Stimulated activated CD4-positive, alpha-beta T cell treated with anti-CD3 and anti-CD28 coated beads, Interleukin-12 subunit alpha, Interleukin-12 subunit beta, amount 100 ng/mL, for 48 hours (primary cell): ENCODE measurements around the gene PODNL1.

Experiments
- DNase-seq, 3 donors: peaks; one replicate each; pipeline ENCODE4 v3.0.0-alpha.2; 2020; ENCODE audit warnings: low read depth in 2 of 3, low spot score in 1 of 3

Gene PODNL1

GRCh38 chr19:13899393-13899792 lies 38.8 kb downstream of the PODNL1 start:
- DNase-seq: no peak

DNA sequence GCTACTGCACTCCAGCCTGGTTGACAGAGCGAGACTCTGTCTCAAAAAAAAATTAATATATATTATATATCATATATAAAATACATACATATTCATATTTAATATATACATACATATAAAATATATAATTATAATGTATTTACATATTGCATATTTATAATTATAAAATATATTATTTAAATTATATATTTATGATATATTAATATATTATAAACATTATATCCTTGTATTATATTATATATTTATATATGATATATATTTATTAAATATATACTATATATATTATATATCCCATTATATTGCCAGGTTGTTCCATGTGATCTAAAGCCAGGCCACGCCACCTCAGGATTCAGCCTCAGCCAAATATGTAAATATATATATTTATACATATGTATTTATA lies 42.0 kb downstream of the PODNL1 start:
- no peak for DNase-seq

DNA sequence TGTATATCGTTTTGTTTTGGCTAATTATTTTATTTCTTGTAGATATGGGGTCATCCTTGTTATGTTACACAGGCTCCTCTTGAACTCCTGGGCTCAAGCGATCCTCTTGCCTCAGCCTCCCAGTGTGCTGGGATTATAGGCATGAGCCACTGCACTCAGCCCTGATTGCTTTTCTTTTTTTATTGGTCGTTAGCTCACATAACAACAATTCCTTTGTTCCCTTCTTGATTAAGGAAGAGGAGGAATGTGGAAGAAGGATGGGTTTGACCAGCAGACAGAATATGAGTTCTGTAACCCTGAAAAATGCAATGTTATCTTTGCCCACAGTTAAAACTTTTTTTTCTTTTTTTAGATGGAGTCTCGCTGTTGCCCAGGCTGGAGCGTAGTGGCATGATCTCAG lies 43.7 kb downstream of the PODNL1 start:
- no peak for DNase-seq

GRCh38 chr19:13892870-13893269 lies 45.3 kb downstream of the PODNL1 start:
- no peak for DNase-seq

- no peak for DNase-seq
These were observed 48.1 kb downstream of the PODNL1 start for GRCh38 chr19:13890136-13890535.

DNA sequence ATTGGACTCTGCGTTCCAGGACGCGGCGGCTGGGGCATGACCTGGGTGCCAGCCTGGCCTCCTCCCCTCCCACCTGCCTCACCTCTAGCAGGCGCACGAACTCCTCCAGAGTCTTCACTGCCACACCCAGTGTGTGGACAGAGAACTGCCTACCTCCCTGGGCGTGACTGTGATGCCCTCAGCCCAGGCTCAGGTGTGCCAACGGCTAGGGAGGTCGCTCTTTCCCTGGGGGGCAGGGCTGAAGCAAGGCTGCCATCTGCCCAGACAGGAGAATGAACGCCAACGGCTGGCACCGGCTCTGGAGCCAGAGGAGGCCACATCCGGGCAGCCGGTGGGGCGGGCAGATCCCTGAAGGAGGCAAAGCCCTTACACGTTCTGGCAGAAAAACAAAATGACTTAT lies 49.9 kb downstream of the PODNL1 start:
- no peak for DNase-seq

- no peak for DNase-seq
These were observed 50.7 kb downstream of the PODNL1 start for GRCh38 chr19:13887517-13887916.

GRCh38 chr19:13887018-13887436 lies 51.2 kb downstream of the PODNL1 start:
- DNase-seq: no peak

DNA sequence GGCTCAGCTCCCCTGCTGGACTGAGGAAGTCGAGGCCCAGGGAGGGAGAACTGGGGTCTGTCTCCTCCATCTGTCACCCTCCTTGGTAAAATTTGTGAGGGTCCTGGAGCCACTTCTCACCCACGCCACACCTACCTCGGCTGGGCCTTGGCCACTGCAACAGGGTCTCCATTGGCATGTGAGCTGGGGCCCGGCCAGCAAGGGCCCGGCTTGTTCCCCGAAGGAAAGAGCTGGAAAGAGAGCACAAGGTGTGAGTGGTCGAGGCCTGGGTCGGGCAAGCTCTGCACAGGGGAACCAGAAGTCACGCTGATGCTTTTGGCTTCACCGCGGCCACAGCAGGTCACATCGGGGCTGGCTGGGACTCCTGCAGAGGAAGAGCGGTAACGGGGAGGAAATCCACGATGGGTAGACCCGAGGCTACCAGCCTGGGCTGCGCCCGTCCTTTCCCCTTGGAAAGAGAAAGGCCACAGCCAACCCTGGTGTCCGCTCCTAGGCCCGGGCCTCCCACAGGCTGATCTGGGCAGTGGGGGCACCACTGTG lies 52.3 kb downstream of the PODNL1 start:
- no peak for DNase-seq

DNA sequence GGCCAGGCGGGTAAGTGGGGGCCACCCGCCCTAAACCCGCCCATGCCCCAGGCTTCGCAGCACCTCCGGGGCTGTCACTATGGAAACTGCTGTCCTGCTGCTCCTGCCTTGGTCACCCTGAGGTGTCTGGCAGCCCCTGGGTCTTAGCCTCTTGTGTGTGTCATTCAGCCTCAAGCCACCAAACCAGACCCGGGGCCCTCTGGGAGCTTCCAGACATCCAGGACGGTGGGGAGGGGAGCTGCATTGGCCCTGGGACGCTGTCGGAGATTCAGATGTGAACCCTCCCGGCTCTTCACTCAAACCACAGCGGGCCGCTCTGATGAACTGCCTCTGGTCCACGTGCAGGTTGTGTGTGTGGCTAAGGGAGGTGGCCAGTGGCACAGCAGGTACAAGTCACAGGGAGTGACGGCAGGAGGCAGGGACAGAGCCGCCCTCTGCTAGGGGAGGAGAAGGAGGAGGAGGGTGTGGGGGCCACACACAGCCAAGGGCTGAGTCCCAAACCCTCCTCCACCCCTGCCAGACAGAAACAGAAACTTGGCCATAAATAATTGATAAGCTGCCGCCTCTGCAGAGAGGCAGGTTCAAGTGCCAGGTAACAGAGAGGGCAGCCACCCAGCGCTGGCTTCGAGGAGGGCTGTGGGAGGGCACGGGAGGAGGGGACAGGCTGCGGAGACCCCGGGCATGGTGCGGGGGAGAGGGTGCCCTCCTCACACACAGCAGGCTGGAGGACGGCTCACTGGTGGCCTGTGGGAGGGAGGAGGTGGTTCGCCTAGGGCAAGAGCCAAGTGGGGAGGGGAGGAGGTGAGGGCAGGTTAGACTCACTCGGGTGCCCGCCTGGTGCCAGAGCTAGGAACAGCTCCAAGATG lies 53.3 kb downstream of the PODNL1 start:
- no peak for DNase-seq

DNA sequence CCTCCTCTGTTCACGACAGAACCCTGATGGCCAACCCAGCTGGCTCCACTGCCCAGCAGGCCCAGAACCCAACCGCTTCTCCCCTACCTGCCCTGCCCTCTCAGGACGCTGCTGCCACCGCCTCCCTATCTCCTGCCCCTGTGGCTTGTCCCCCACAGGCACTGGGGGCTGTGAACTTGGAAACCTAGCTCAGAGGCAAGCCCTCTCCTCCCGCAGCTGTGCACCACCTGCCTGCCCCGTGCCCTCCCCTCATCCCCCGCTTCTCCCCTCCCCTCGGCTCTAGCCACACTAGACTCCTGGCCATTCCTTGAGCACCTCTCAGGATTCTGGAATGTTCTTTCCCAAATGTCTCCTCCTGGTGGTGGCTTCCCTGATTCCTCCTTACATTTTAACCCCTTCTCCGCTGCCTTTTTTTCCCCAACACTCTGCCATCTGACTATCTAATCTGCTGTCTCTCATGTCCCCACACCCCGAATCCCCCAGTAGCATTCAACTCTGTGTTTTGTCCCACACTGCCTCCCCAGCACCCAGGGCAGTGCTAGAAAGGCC lies 54.6 kb downstream of the PODNL1 start:
- no peak for DNase-seq

- no peak for DNase-seq
These were observed 55.4 kb downstream of the PODNL1 start for GRCh38 chr19:13882836-13883235.

DNA sequence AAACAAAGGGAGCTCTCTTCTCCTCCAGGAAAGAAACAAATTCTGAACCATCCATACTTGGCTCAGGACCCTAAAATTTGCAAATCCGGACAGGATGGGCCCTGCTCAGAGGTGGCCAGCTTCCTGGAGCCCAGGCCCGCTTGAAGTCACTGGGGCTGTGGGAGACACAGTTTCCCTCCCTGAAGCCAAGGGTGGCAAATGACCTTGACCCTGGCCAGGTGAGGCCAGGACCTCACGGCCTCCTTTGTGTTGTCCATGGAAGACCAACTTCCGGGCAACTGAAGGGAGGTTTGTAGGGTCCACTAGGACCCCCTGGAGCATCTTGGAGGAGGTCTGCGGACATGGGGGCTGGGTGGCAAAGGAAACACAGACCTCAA lies 55.8 kb downstream of the PODNL1 start:
- no peak for DNase-seq

- DNase-seq: peak in 1 of 3 donors; percentile 35
These were observed 56.4 kb downstream of the PODNL1 start for GRCh38 chr19:13881692-13882418.

- no peak for DNase-seq
These were observed 56.9 kb downstream of the PODNL1 start for GRCh38 chr19:13881251-13881691.
